ENCODE measurements around the gene RAPGEF1.
"Not testable (repeated sequence)": the region's sequence is repeated elsewhere in the genome, so short reads cannot be mapped to it uniquely, and the experiment has no call there.

The RAPGEF1 gene

GRCh38 chr9:131703697-131704096, 36.2 kb downstream of the RAPGEF1 start:
- no peak for DNase-seq

DNA sequence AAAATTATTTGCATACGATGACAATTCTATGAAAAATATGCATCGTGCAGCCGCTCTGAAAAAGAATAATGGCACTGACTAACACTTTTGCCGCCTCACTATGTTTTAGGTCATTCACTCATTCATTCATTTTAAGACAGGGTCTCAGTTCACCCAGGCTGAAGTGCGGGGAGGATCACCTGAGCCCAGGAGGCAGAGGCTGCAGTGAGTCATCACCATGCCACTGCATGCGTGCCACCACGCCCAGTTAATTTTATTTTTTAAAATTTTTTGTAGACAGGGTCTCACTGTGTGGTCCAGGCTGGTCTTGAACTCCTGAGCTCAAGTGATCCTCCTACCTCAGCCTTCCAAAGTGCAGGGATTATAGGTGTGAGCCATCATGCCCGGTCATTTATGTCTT, 37.0 kb downstream of the RAPGEF1 start:
- no peak for DNase-seq

DNA sequence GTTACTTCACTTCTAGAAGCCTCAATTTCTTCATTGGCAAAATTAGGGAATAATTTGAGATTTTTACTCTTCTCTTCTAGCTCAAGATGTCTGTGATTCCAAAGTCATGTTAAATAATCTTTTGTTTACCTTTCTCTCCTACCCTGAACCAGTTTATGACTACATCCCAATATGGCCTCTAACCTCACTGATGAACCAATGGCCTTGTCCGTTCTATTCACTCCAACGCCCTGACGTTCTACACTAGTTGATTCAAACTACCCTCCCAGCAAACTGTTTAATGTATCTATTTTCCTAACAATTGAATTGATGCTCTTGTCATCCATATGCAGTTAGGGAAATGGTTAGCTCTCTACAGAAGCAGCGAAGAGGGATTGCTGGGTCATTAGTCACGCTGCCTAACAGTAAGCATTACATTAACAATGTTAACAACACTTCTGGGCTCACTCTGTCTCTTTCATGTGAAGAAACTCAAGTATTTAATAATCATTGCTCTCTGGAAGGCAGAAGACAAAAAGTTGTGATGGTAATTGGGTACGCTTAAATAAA, 38.0 kb downstream of the RAPGEF1 start:
- no peak for DNase-seq

DNA sequence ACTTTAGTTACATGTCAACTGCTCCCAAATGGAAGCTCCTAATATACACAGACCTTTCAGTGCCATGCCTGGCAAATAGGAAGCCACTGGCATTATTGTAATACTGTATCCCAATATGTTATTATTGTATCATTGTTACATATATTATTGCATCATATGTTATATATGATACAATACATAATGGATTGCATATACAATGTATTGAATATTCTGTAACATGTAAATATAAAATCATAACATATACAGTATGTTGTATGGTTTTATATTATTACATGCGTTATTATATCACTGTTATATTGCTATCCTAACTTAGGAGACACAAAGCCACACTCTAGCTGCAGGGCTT, 38.5 kb downstream of the RAPGEF1 start:
- no peak for DNase-seq

DNA sequence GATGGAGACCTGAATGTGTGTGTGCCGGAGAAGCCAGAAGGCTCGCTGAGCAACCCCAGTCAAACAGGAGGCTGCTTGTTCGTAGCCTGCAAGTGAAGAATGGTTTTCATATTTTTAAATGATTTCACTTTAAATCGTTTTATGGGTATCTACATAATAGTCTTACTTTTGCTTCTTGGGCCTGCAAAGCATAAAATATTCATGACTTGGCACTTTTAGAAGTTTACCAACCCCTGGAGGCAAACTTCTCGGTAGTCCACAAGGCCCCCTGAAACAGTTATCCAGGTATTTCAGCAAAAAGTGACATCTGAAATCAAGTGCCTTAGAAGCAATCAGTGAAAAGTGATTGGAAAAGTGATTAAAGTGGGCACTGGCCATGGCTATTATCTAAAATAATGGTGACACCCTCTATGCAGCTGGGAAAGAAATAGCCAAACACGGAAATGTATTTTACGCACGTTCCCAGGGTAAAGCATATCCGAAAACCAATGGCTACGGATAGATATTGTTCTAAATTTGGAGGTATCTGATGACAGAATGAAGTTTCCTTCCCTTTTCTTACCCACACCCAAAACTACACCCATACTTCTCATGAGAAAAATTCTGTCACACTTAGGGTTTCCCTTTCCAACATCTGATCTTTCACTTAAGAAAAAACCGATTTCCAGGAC, 39.0 kb downstream of the RAPGEF1 start:
- DNase-seq: no peak

DNA sequence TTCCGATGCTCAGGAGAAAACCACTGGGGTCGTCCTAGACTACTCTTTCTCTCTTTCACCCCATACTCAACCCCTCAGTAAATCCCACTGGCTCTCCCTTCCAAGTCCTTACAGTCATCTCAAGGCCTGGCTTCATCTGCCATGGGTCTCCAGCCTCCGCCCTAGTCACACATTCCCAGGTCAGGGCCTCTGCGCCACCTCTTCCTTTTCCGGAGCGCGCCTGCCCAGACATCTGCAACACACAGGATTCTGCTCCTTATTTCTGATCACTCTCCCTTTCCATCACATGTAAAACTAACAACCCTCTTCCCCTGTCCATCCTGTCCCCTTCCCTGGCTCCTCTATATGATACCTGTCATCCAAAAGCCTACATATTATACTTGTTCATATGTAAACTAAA, 39.8 kb downstream of the RAPGEF1 start:
- DNase-seq: no peak

DNA sequence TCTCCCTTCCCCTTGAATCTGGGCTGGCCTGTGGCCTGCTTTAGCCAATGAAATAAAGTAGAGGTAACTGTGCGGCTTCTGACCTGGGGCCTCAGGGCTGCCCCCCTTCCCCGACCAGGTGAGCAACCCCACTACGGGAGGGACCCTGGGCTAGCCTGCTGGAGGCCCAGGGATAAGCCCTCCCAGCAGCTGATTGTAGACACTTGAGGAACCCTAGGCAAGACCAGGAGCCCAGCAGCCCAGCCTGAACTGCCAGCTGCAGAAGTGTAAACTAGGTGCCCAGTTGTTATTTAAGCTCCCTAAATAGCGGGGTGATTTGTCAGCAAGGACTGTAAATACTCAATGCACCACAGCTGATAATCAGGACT, 41.3 kb downstream of the RAPGEF1 start:
- DNase-seq: no peak

- no peak for DNase-seq
Observed at GRCh38 chr9:131697908-131698617, 41.8 kb downstream of the RAPGEF1 start.

DNA sequence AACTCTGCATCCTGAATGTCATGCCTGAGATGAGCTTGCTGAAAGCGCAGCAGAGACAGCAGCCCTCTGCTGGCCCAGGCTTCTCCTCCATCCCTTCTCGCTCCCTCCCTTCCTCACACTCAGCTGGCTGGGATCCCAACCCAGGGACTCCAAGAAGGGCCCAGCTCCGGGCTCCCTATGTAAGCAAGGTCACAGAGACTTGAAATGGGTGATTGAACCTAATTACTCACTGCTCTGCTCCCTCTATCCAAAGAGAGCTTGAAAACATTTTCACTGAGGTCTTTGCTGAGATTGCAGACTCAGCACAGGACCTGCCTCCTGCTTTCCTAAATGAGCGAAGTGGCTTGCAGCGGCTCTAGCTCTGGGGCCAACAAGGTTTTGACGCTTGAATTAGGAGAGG, 42.8 kb downstream of the RAPGEF1 start:
- no peak for DNase-seq

DNA sequence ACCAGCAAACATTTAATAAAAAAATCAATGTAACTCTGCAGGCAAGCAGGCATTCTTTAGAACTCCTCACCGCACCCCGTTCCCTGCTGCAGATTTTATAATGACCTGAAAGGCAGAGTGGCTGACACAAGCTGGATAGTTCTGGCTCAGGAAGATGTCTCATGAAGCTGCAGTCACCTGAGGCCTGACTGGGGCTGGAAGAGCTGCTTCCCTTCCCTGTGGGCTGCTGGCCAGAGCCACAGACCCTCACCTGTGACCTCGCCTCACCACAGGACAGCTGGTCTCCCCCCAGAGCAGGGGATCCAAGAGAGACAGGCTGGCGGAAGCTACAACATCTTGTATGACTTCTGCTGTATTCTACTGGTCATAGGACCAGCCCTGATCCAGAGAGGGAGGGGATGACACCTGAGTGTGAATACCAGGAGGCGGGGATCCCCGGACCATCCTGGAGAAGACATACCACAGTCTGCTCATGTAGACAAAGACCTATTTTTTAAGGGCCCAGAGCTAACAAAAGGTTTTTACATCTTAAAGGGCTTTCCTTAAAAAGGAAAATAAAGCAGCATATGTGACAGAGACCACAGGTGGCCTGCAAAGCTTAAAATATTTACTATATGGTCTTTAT, 43.9 kb downstream of the RAPGEF1 start:
- no peak for DNase-seq

GRCh38 chr9:131695366-131695765, 44.5 kb downstream of the RAPGEF1 start:
- no peak for DNase-seq

DNA sequence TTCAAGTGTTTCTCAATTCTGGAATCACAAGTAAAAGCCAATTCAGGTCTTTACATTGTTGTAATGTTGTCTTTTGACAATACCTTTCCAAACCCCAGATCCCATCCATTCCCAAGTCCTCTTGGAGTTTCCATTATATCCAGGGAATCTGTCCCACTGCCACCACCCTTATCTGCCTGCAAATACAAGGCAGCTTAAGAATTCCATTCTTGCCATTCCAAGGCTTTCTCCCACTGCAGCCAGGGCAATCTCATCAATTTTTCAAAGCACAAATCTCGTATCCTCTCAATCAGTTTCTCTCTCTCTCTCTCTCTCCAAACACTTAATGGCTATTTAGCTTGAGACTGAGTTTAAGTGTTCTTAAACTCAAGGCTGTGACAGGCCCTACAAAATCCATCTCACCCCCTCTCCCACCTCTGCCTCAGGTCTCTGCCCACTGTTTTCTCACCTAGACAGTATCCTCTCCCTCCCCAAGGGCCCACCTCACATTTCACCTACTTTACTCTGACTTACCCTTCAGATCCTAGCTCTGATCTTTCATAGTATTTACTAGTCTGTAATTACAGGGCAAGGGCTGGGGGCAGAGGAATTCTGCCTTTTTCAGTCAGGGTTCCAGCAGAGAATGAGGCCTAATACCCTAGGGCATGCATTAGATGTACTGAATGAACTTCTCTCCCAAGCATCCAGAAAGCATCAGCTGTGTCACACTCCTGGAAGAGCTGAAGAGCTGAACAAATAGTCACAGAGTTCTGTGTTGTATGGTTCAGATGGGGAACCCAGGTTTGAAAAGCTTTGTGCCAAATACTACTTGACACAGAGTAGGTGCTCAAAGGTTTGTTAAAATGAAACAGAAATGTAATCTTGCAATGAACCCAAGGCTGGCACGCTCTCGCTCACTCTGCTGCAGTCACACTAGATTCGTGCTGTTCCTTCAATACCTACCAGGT, 46.0 kb downstream of the RAPGEF1 start:
- DNase-seq: no peak

DNA sequence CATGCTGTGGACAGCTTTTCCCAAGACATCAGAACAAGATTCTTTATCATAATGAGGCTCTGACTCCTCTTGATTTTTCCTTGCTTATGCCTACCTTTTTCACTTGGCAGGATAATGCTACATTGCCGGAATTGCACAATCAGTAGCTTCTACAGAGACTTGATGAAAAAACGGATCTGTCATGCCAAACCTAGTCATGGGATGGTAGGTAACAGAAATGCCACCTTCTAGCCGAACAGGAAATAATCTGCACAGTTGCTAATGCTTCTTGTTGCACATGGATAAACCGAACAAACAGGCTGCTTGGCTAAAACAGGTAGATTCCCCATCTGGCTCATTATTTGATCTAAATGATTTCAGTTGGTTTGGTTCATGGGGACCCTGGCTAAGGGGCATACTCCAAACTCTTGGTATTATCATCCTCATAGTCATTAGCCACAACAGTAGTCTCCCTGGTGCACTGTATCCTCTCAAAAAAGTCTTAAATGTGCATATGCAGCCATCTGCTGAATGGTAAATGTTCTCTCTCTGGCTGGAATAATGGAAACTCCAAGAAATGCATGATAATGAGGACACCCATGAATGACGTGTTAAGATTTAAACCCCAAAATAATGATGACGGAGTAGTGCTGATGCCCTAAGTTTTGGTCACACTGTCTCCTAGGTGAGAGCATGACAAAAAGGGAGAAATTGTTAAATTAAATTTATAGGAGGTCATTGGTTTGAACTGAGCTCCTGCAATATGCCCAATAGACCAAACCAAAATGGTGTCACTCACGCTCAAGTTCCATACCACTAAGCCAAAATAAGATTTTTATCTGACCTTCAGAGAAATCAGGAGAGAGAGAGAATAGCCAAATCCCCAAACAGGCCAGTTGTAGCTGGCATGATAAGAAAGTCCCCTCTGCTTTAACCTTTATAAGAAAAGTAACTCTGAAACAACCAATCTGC, 47.0 kb downstream of the RAPGEF1 start:
- DNase-seq: no peak

DNA sequence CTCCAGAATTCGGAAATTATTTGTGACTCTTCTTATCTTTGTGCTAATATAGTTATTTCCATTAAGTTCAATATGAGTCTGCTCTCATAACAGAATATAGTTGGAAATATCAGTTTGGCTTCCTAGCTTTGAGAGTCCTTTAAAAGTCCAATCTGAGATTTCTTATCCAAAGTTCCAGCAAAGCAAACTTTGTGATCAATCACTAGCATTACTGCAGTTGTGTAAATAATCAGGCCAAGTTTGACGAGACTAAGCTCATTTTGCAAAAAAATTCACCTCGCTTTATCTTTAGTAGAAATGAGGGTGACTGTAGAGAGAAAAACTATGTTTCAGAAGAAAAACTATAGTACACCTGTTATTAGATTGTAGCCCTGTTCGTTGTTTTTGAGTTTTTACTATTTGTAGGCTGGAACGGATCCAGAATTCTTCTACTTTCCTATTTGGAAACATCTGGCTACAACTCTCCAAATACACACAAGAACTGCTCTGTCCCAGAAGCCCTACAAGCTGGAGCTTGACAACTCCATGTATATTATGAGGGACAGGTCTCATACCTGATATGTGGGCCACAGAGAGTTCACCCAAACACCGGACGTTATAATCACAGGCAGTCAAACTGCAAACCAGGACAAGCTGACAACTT, 47.8 kb downstream of the RAPGEF1 start:
- no peak for DNase-seq

DNA sequence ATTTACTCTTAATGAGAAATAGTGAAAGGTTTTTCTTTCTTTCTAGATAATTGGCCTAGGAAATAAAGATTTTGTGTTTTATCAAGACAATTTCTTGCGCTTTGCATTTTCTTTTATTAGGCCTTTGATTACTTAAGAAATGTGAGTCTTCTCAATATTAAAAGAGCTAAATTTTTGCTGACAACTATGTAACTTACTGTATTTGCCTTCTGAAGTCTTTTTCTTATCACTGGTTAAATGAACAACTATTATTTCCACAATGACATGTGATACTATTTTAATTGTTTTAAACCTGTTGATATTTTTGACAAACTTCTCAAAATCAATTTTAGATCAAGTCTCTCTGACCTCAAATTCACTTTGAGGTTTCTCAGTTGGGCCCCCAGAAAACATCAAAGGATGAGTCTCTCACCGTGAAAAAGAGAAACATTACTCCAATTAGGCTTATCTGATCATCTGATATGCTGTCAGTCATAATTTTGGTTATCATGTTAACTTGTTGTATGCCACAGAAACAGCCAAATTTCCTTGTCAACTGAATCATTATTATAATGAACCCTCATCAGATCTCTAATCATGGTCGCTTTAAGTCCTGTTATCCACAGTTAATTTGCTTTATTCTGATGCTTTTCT, 48.8 kb downstream of the RAPGEF1 start:
- DNase-seq: no peak

DNA sequence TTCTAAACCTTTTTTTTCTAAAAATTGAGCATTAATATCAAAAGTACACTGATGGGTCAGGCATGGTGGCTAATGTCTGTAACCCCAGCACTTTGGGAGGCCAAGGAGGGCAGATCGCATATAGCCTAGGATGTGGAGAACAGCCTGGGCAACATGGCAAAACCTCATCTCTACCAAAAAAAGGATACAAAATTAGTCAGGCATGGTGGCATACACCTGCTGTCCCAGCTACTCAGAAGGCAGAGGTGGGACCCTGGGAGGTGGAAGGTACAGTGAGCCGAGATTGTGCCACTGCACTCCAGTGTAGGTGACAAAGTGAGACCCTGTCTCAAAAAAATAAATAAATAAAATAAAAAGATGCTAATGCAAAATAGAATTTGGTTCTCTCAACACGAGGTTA, 49.4 kb downstream of the RAPGEF1 start:
- DNase-seq: no peak

DNA sequence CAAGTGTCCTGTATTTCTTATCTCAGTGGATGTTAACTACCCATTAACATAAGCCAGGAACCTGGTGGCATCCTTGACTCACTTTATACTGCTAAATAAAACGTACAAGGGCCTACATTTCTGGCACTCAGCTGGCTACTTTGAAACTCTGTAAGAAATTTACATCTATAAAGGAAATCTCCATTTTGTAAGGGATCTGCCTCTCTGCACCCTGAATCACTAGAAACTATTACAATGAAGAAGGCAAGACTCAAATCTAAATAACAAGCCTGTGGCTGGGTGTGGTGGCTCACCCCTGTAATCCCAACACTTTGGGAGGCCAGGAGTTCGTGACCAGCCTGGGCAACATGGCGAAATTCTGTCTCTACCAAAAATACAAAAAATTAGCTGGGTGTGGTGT, 51.5 kb downstream of the RAPGEF1 start:
- DNase-seq: no peak

- DNase-seq: no peak
Observed at GRCh38 chr9:131685753-131686706, 53.8 kb downstream of the RAPGEF1 start.

DNA sequence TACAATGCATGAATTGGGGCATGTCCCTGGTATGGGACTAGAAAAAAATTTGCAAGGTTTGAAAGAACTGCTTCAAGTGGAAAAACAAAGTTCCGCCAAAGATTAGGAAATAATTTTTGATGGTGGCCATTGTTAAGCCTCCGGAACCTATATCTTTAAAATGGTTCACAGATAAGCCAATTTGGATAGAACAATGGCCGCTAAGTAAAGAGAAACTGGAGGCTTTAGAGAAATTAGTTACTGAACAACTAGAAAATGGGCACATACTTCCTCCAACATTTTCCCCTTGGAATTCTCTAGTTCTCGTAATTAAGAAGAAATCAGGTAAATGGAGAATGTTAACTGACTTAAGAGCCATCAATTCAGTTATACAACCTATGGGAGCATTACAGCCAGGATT, 56.8 kb downstream of the RAPGEF1 start:
- DNase-seq: not testable (repeated sequence)

GRCh38 chr9:131682261-131682660, 57.6 kb downstream of the RAPGEF1 start:
- DNase-seq: no peak
